HepG2 (cell line): Measurements from ENCODE around the gene PIKFYVE. TPM values are rescaled to one million over a fixed set of nuclear protein-coding genes. Genes with fewer than 3 reads are reported as not detected.

ENCODE experiments used
- DMTF1 ChIP-seq: sonication (generic); formaldehyde crosslinking; IDR thresholded peaks from 2 replicates; pipeline ENCODE4 v1.4.0; 2020; ENCODE audit warnings: mild to moderate bottlenecking, missing genetic modification reagents
- DNMT3B ChIP-seq: conservative IDR thresholded peaks from 2 replicates; pipeline ENCODE4 v1.6.1; 2016; ENCODE audit warnings: missing biosample characterization, control low read depth
- ELF3 ChIP-seq: IDR thresholded peaks from 2 replicates; pipeline ENCODE4 v1.6.1; 2016; ENCODE audit warnings: missing genetic modification reagents, missing compliant biosample characterization
- HMGXB3 ChIP-seq: sonication (generic); formaldehyde crosslinking; IDR thresholded peaks from 2 replicates; pipeline ENCODE4 v1.4.0; 2020; ENCODE audit warnings: missing genetic modification reagents, borderline replicate concordance
- KLF9 ChIP-seq: IDR thresholded peaks from 2 replicates; pipeline ENCODE4 v1.6.1; 2016; ENCODE audit warnings: low read depth
- POLR2AphosphoS5 ChIP-seq: IDR thresholded peaks from 2 replicates; pipeline ENCODE4 v1.6.1; 2012; ENCODE audit warnings: low read depth, low read length
- RELA ChIP-seq: sonication (generic); formaldehyde crosslinking; IDR thresholded peaks from 2 replicates; pipeline ENCODE4 v1.4.0; 2020; ENCODE audit warnings: missing genetic modification reagents
- RFXANK ChIP-seq: IDR thresholded peaks from 2 replicates; pipeline ENCODE4 v1.6.1; 2016
- TEAD3 ChIP-seq: optimal IDR thresholded peaks from 2 replicates; pipeline ENCODE3; 2016; ENCODE audit warnings: borderline replicate concordance
- THAP7 ChIP-seq: sonication (generic); formaldehyde crosslinking; IDR thresholded peaks from 2 replicates; pipeline ENCODE4 v1.8.1; 2023; ENCODE audit warnings: mild to moderate bottlenecking, missing genetic modification reagents
- ZBTB14 ChIP-seq: sonication (generic); formaldehyde crosslinking; IDR thresholded peaks from 2 replicates; pipeline ENCODE4 v1.4.0; 2020; ENCODE audit warnings: missing genetic modification reagents
- ZKSCAN8 ChIP-seq: IDR thresholded peaks from 2 replicates; pipeline ENCODE4 v1.6.1; 2016; ENCODE audit warnings: borderline replicate concordance, missing genetic modification reagents, missing compliant biosample characterization
- ZNF276 ChIP-seq: sonication (generic); formaldehyde crosslinking; IDR thresholded peaks from 2 replicates; pipeline ENCODE4 v1.4.0; 2020; ENCODE audit warnings: mild to moderate bottlenecking, low read depth, missing genetic modification reagents
- ZNF543 ChIP-seq: sonication (generic); formaldehyde crosslinking; IDR thresholded peaks from 2 replicates; pipeline ENCODE4 v1.4.0; 2020; ENCODE audit warnings: mild to moderate bottlenecking, missing genetic modification reagents
- ZNF572 ChIP-seq: sonication (generic); formaldehyde crosslinking; IDR thresholded peaks from 2 replicates; pipeline ENCODE4 v1.5.1; 2020; ENCODE audit warnings: mild to moderate bottlenecking, missing genetic modification reagents
- ZNF580 ChIP-seq: IDR thresholded peaks from 2 replicates; pipeline ENCODE4 v1.6.1; 2016; ENCODE audit warnings: low read depth, borderline replicate concordance
- ZNF784 ChIP-seq: sonication (generic); formaldehyde crosslinking; IDR thresholded peaks from 2 replicates; pipeline ENCODE4 v1.5.1; 2020; ENCODE audit warnings: missing genetic modification reagents, mild to moderate bottlenecking, borderline replicate concordance
- polyA plus RNA-seq, 8 experiments: library from polyadenylated mRNA; depleted of rRNA in 3 of 8; stranded (reverse) in 7 of 8; unstranded in 1 of 8; fragments of >200 nt; fragmentation: Illumina TruSeq in 4 of 8; extraction: Trizol in 4 of 8; gene quantifications; 2 replicates each; pipeline versions ENCODE4 v1.2.1 to v1.2.3, GENCODE V29; 2011 to 2016; ENCODE audit warnings: low read depth in 4 of 8, missing spikeins in 1 of 8, mixed read lengths in 1 of 8; ENCODE audit not compliant: insufficient read depth in 1 of 8
- total RNA-seq, 5 experiments: library from RNA; depleted of rRNA; stranded (reverse); fragments of >200 nt; fragmentation: Illumina TruSeq; extraction: Trizol; gene quantifications; 2 replicates each; pipeline ENCODE4 v1.2.3, GENCODE V29; 2016; ENCODE audit warnings: low read depth in 1 of 5

Gene PIKFYVE
- total and polyA plus RNA-seq, 2 of the 13 experiments (the other 11 are each of a cell fraction or from before 2014, with no cell fraction given), result 20.2 to 21.7 TPM

GRCh38 chr2:208254118-208254870 is 11.8 kb upstream of the PIKFYVE start (continued):
- TF ChIP-seq TEAD3 (CRISPR knock-in tag) (peak; percentile 85), DNMT3B (CRISPR knock-in tag) (peak; percentile 60; the same call in 1 of the 2 replicates), ZNF784 (CRISPR knock-in tag) (0 out of 2 replicates have a peak, but pooled peaks have one; percentile 30), RELA (CRISPR knock-in tag) (no peak), ELF3 (CRISPR knock-in tag) (peak; percentile 81), DMTF1 (CRISPR knock-in tag) (0 out of 2 replicates have a peak, but pooled peaks have one; percentile 17), ZKSCAN8 (peak; percentile 44; the same call in 1 of the 2 replicates), ZNF572 (no peak; the same call in 1 of the 2 replicates), ZNF580 (CRISPR knock-in tag) (peak; percentile 83; the same call in 1 of the 2 replicates), KLF9 (CRISPR knock-in tag) (no peak), ZNF543 (CRISPR knock-in tag) (peak; percentile 95), POLR2AphosphoS5 (peak; percentile 70), HMGXB3 (CRISPR knock-in tag) (peak; percentile 73; the same call in 1 of the 2 replicates), ZBTB14 (CRISPR knock-in tag) (0 out of 2 replicates have a peak, but pooled peaks have one; percentile 13), ZNF276 (CRISPR knock-in tag) (peak; percentile 40; the same call in 1 of the 2 replicates), RFXANK (no peak), THAP7 (CRISPR knock-in tag) (no peak)
